HepG2 (cell line): ENCODE data around the gene ACTR1B. TPM values are rescaled to one million over a fixed set of nuclear protein-coding genes. Genes with fewer than 3 reads are reported as not detected.

Experiments
- CSRNP1 ChIP-seq: sonication (generic); formaldehyde crosslinking; IDR thresholded peaks from 2 replicates; pipeline ENCODE4 v1.8.1; 2023; ENCODE audit warnings: mild to moderate bottlenecking, missing genetic modification reagents
- FOSL2 ChIP-seq: sonication (generic); formaldehyde crosslinking; IDR thresholded peaks from 2 replicates; pipeline ENCODE4 v1.4.0; 2020; ENCODE audit warnings: missing genetic modification reagents
- HCFC1 ChIP-seq: fragments of 150-350 bp; IDR thresholded peaks from 2 replicates; pipeline ENCODE4 v1.6.1; 2014; ENCODE audit warnings: low read depth, low read length
- HOMEZ ChIP-seq: IDR thresholded peaks from 2 replicates; pipeline ENCODE4 v1.6.1; 2016; ENCODE audit warnings: low read depth
- HOXA5 ChIP-seq: sonication (generic); formaldehyde crosslinking; IDR thresholded peaks from 2 replicates; pipeline ENCODE4 v1.4.0; 2020; ENCODE audit warnings: missing genetic modification reagents
- IRX3 ChIP-seq: sonication (generic); formaldehyde crosslinking; IDR thresholded peaks from 2 replicates; pipeline ENCODE4 v1.8.1; 2023; ENCODE audit warnings: mild to moderate bottlenecking, low read depth, missing genetic modification reagents, borderline replicate concordance
- JARID2 ChIP-seq: sonication (generic); formaldehyde crosslinking; IDR thresholded peaks from 2 replicates; pipeline ENCODE4 v1.8.1; 2023; ENCODE audit warnings: missing genetic modification reagents, inconsistent platforms; ENCODE audit not compliant: insufficient replicate concordance
- MNT ChIP-seq: fragments of 450-650 bp; IDR thresholded peaks from 2 replicates; pipeline ENCODE4 v1.6.1; 2016
- SMARCE1 ChIP-seq: fragments of 450-650 bp; IDR thresholded peaks from 2 replicates; pipeline ENCODE4 v1.6.1; 2017; ENCODE audit warnings: borderline replicate concordance
- TEAD2 ChIP-seq: sonication (generic); formaldehyde crosslinking; IDR thresholded peaks from 2 replicates; pipeline ENCODE4 v1.9.0; 2021; ENCODE audit warnings: missing genetic modification reagents
- ZBTB7A ChIP-seq: sonication (generic); formaldehyde crosslinking; IDR thresholded peaks from 2 replicates; pipeline ENCODE4 v1.8.0; 2022; ENCODE audit warnings: mild to moderate bottlenecking, missing genetic modification reagents
- ZFP1 ChIP-seq: IDR thresholded peaks from 2 replicates; pipeline ENCODE4 v1.6.1; 2016
- ZFP36L1 ChIP-seq: sonication (generic); formaldehyde crosslinking; IDR thresholded peaks from 2 replicates; pipeline ENCODE4 v1.8.0; 2022; ENCODE audit warnings: mild to moderate bottlenecking, missing genetic modification reagents, moderate library complexity
- ZFP91 ChIP-seq: sonication (generic); formaldehyde crosslinking; IDR thresholded peaks from 2 replicates; pipeline ENCODE4 v1.9.0; 2022; ENCODE audit warnings: missing genetic modification reagents, mild to moderate bottlenecking, borderline replicate concordance
- ZNF180 ChIP-seq: sonication (generic); formaldehyde crosslinking; IDR thresholded peaks from 2 replicates; pipeline ENCODE4 v1.4.0; 2020; ENCODE audit warnings: low read depth, missing genetic modification reagents, borderline replicate concordance
- ZNF33B ChIP-seq: sonication (generic); formaldehyde crosslinking; IDR thresholded peaks from 2 replicates; pipeline ENCODE4 v1.5.1; 2020; ENCODE audit warnings: mild to moderate bottlenecking, missing genetic modification reagents
- ZNF567 ChIP-seq: sonication (generic); formaldehyde crosslinking; IDR thresholded peaks from 2 replicates; pipeline ENCODE4 v1.8.1; 2023; ENCODE audit warnings: mild to moderate bottlenecking, missing genetic modification reagents, borderline replicate concordance
- ZNF574 ChIP-seq: sonication (generic); formaldehyde crosslinking; IDR thresholded peaks from 2 replicates; pipeline ENCODE4 v1.4.0; 2020; ENCODE audit warnings: missing genetic modification reagents
- ZNF614 ChIP-seq: IDR thresholded peaks from 2 replicates; pipeline ENCODE4 v1.6.1; 2018; ENCODE audit warnings: missing biosample characterization, missing genetic modification reagents, inconsistent platforms, borderline replicate concordance
- polyA plus RNA-seq, 8 experiments: library from polyadenylated mRNA; depleted of rRNA in 3 of 8; stranded (reverse) in 7 of 8; unstranded in 1 of 8; fragments of >200 nt; fragmentation: Illumina TruSeq in 4 of 8; extraction: Trizol in 4 of 8; gene quantifications; 2 replicates each; pipeline versions ENCODE4 v1.2.1 to v1.2.3, GENCODE V29; 2011 to 2016; ENCODE audit warnings: low read depth in 4 of 8, missing spikeins in 1 of 8, mixed read lengths in 1 of 8; ENCODE audit not compliant: insufficient read depth in 1 of 8
- total RNA-seq, 5 experiments: library from RNA; depleted of rRNA; stranded (reverse); fragments of >200 nt; fragmentation: Illumina TruSeq; extraction: Trizol; gene quantifications; 2 replicates each; pipeline ENCODE4 v1.2.3, GENCODE V29; 2016; ENCODE audit warnings: low read depth in 1 of 5

The ACTR1B gene
- total and polyA plus RNA-seq, 2 of the 13 experiments (the other 11 are each of a cell fraction or from before 2014, with no cell fraction given): 61.7 to 76.7 TPM

- peak; percentile 69 for TF ChIP-seq ZNF574 (CRISPR knock-in tag)
- no peak for TF ChIP-seq ZNF33B (CRISPR knock-in tag)
- no peak for TF ChIP-seq ZNF567
- TF ChIP-seq TEAD2 (CRISPR knock-in tag): no peak
- no peak for TF ChIP-seq ZFP1
- no peak; the same call in 1 of the 2 replicates for TF ChIP-seq CSRNP1 (CRISPR knock-in tag)
- peak; percentile 50; the same call in 1 of the 2 replicates for TF ChIP-seq HOMEZ (CRISPR knock-in tag)
- TF ChIP-seq ZBTB7A (CRISPR knock-in tag): no peak
- peak; percentile 19; the same call in 1 of the 2 replicates for TF ChIP-seq MNT
- TF ChIP-seq ZNF180 (CRISPR knock-in tag): no peak; the same call in 1 of the 2 replicates
- TF ChIP-seq ZFP36L1 (CRISPR knock-in tag): no peak
- TF ChIP-seq SMARCE1: no peak
- peak; percentile 74; the same call in 1 of the 2 replicates for TF ChIP-seq FOSL2 (CRISPR knock-in tag)
- no peak for TF ChIP-seq JARID2
- no peak; the same call in 1 of the 2 replicates for TF ChIP-seq HOXA5 (CRISPR knock-in tag)
- peak; percentile 100 for TF ChIP-seq ZFP91 (CRISPR knock-in tag)
- TF ChIP-seq IRX3: no peak
- 0 out of 2 replicates have a peak, but pooled peaks have one; percentile 50 for TF ChIP-seq ZNF614 (CRISPR knock-in tag)
- TF ChIP-seq HCFC1: peak; percentile 27; the same call in 1 of the 2 replicates
Observed at GRCh38 chr2:97663962-97664635, at the start of gene ACTR1B (continued).
